Hippocampal formation (tissue), 2 donors: Measurements from ENCODE around the gene ACOXL.

Source experiments
- DNase-seq, 2 donors: peaks; one replicate each; lab custom pipeline; 2025; lab: John Stamatoyannopoulos, UW

ACOXL gene

DNA sequence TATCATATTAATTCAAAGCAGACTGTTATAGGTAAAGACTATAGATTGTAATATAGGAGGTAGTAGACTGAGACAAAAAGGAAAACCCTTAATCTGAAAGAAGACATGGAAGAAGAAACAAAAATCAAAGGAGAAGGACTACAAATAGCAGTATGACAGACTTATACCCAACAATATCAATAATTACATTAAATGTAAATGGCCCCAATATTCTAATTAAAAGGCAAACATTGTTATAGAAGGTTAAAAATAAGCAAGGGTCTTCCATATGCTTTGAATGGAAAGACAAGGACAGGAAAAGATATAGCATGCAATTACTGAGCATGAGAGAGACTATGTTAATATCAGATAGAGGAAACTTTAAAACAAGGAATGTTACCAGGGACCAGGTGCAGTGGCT is 278.8 kb downstream of the ACOXL start:
- no peak for DNase-seq

DNA sequence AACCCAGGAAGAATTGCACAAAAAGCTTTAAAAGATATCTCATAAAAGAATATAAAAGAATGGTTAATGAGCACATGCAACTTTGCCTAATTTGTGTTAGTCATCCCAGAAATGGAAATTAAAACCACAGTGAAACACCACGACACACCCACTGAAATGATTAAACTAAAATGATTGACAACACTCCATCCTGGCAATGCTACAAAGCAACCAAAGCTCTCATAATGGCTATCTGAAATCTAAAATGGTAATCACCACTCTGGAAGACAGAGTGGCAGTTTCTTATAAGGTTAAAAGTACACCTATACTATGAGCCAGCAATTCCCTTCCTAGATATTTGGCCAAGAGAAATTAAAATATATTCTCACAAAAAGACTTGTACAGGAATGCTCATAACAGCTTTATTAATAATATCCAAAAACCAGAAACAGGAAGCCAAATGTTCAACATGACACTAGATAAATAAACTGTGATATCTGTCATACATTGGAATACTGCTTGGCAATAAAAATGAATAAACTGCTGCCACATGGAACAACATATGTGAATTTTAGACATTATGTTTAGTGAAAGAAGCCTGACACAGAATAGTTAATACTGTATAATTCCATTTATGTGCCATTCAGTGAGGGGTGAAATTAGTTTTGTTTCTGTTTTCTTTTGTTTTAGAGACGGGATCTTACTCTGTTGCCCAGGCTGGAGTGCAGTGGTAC is 283.1 kb downstream of the ACOXL start:
- no peak for DNase-seq

DNA sequence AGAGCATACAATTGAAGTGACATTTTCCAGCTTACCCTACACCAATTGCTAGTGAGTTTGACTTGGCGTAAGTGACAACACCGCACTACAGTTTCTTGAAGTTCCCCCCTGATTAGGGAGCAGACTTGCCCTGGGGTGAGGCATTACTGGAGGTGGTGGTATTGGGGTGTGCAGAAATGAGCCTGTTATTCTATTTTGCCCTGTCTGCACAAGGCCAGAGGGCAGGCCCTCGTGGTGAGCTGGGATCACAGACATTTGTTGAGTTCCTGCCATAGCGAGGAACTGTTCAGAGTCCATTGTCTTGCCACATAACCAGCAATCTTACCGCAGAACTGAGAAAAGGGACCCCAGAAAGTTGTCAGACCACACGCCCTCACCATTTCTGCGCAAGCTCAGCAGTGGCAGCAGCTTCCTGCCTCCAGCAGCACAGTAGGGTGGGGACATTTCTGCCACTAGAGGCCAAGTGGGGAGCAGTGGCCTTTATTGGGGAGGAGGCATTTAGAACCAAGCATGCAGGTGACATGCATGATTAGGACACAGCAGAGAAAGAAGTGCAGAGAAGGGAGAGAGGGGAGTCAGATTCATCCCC is 284.8 kb downstream of the ACOXL start:
- DNase-seq, result no peak

DNA sequence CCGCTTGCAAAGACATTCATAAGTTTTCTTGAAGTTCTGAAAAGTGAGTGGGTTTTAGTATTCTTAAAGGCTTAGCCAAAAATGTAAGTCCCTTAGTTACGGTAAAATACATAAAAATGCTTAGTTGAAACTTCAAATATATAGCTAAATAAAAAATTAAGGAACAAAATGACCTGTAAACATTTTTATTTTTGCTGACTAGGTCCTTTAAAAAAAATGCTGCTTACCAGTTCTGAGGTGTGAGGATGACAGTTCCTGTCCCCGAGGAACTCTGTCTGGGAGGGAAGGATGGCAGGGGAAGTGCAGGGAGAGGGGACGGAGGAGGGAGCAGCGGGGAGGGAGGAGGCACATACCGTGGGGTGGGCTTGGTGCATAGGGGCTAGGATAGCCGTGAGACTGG is 285.5 kb downstream of the ACOXL start:
- DNase-seq, result no peak

DNA sequence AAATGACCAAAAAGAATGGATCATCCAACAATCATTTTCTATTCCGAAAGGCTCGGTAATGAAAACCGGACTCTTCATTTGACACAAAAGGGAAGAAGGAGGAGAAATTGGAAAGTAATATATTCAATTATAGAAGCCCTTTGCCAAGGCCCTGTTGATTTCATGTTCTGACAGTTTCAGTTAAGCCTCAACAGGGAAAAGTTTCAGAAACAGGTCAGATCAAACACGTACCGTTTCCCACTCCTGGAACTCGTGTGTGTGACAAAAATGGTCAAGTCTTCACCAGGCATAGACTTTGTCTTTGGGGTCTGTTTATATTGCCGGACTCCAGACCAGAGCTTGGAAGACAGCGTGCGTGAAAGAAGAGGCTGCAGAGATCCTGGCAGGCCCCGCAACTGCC is 287.0 kb downstream of the ACOXL start:
- DNase-seq, result no peak

- DNase-seq, result no peak
These were observed 290.3 kb downstream of the ACOXL start for GRCh38 chr2:111022633-111023032.

- no peak for DNase-seq
These were observed 292.1 kb downstream of the ACOXL start for GRCh38 chr2:111024496-111024895.

- no peak for DNase-seq
These were observed 292.9 kb downstream of the ACOXL start for GRCh38 chr2:111025288-111025687.

DNA sequence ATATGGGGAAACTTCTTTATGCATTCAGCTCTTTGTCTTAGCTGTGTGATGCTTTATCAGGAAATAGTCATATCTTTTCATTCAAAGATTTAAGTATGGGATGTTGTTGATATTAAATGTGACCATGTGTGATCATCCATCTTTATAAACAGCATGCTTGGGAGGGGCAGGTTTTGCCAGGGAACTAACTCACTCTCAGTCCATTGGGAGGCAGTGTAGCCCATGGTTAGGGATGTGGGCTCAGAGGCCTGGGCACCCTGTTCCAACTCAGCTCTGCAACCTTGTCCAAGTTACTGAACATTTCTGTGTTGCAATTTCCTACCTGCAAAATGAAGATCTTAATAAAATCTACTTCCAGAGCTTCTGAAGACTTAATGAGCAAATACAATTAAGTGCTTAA is 296.3 kb downstream of the ACOXL start:
- DNase-seq, result no peak

- DNase-seq, result no peak
These were observed 297.0 kb downstream of the ACOXL start for GRCh38 chr2:111029181-111029927.

GRCh38 chr2:111030260-111030891 is 298.0 kb downstream of the ACOXL start:
- no peak for DNase-seq

- no peak for DNase-seq
These were observed 298.6 kb downstream of the ACOXL start for GRCh38 chr2:111030945-111031344.

DNA sequence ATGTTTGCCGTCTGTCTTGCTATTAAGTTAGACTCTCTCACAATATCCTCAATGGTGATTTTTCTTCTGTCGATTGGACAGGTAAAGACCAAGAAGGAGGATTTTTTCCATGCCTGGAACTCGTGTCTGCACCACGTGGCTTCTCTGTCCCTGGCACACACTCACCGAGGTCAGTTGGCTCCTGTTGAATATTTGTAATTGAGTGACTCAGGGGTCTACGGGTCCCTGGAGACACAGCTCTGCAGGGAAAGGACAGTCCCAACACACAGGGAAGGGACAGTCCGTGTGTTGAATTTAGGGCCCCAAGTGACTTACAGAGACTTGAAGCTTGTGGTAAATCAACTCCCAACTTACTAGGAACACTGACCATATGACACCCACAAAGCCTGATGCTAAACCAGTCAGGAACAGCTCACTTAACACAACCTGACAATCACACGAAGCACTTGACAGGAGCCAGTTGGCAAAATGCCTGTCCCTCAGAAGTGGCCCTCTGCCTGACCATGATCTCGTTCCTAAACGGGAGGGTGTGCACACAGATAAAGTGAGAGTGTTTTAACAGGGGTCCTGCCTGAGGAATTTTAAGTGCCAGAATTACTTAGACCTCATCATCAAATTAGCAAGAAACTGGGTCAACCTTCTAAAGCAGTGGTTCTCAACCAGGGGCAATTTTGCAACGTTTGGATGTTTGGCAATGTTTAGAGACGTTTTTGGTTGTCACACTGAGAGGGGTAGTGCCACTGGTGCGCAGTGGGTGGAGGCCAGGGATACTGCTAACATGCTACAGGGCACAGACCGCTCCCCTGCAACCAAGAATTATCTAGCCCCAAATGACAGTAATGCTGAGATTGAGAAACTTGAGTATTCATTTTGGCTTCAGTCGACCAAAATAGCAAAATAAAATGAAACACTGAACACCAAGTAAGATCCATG is 299.4 kb downstream of the ACOXL start:
- no peak for DNase-seq

DNA sequence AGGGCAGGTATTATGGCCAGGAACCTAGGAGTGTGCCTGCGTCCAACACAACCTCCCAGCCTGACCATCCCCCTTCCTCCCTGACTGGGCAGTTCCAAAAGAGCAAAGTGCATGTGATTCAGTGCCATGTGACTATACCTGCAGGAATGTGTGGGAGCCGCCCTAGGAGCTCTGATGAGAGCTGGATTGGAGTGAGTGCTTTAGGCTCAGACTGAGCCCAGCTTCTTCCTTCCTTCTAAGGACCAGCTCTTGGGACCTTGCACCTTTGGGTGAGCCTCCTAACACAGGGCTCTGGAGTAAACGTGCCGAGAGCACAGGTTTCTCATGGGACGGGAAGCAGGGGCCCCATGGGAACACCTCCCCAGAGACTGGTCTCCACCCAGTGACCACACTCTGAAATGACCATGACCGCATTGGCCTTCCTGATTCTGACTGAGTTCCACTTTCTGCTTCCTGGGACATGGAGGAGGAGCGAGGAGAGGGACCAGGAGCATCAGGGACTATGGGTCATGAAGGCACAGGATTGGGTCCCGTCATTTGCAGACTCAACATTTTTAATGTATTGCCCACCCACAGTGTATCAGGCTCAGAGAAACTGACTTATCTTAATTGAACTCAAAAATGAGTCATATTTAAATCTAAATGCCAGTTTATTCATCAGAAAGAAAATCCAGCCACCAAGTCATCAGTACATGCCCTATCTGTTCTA is 300.5 kb downstream of the ACOXL start:
- no peak for DNase-seq

DNA sequence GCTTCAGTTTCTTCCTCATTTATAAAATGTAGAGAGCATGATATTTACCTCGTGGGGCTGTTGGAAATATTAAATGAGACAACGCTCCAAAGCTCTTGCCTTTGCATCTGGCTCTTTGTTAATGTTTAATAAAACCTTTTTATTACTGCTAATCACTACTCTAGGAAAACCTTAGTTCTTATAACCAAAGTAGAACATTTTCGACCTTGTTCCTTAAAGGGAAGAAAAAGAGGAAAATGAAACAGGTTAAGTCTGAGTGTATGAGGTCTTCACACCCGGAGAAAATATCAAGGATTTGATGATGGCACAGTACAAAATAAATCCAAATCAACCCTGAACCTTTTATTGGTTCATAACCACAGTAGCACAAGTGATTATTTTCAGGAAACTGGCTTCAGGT is 301.8 kb downstream of the ACOXL start:
- DNase-seq, result no peak

GRCh38 chr2:111034606-111035005 is 302.2 kb downstream of the ACOXL start:
- no peak for DNase-seq

DNA sequence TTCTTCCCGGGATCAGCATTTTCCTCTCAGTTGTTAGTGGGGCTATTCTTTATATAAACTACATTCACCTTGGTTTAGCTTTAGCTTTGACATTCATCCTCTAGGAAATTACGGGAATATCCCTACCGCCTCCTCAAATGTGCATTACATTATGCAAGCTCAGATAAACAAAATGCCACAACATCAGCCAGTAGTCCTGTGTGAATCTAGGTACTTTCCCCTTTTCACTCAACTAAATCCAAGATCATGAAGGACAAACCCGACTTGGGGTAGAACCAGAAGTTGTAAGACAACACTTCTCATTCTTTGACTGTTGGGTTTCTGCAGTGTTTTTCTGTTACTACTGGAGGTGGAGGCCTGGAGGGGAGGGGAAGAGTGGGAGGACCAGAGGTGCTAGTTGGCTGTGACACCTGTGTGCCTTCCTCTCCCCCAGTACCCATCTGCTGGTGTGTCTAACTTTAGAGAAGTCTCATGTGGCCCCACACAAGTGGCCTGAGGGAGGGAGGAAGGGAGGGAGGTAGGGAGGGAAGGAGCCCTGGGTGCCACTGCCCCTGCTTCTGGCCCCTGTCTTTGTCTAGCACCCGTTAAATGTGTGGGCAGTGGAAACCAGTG is 303.6 kb downstream of the ACOXL start:
- no peak for DNase-seq

DNA sequence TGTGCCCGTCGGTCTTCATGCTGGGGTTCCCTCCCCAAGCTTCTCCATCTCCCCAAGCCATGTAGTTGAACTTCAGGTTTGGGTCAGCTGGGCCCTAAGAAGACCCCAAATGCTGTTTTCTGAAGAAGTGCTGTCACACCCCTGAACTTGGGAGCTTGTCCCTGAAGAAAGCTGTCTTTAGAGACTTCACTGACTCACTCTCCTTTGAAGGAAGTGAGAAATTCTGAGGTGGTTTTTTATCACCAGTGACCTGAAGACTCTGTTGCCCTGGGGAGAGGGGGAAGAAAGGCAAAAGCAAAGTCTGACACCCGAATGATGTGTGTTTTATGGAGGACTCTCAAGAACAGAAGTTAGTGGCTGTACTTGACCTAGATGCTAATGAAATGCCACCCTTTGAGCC is 304.8 kb downstream of the ACOXL start:
- DNase-seq, result no peak

GRCh38 chr2:111039628-111040383 is 307.4 kb downstream of the ACOXL start:
- DNase-seq, result no peak
